KOPT-K1 (cell line): ENCODE measurements around the gene SNX13.

Source experiments
- H3K27ac ChIP-seq: fragments of 200-600 bp; sonication (generic); 2 replicates; pipeline ENCODE4 v1.5.1; 2016; ENCODE audit warnings: antibody characterized with exemption, mild to moderate bottlenecking, low read depth, low read length; ENCODE audit not compliant: poor library complexity, severe bottlenecking
- H3K36me3 ChIP-seq: fragments of 200-600 bp; sonication (generic); 2 replicates; pipeline ENCODE4 v1.5.1; 2017; ENCODE audit warnings: antibody characterized with exemption, mild to moderate bottlenecking, low read length, moderate library complexity; ENCODE audit not compliant: insufficient read depth
- H3K9me3 ChIP-seq: fragments of 200-600 bp; sonication (generic); 2 replicates; pipeline ENCODE4 v1.5.1; 2017; ENCODE audit warnings: antibody characterized with exemption, low read length, mild to moderate bottlenecking; ENCODE audit not compliant: insufficient read depth, poor library complexity, severe bottlenecking

Gene SNX13

DNA sequence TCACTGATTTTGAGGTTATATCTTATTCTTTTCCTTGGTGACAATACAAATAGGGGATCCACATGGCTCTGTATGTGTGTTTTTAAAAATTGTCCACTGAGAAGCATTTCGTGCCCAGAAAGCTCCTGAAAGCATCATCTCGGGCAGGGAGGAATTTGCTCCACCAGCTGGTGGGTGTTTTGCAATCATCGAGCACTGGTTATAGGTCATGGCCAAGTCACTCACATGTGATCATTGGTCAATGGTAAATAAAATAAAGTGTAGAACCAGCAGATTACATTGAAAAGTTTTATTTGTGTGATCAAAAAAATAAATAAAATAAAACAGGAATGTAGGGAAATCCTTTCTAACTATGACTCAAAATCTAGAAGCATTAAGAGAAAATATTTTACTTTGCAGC, 23.0 kb upstream of the SNX13 start:
- H3K27ac ChIP-seq, result no peak overlapping the region
- H3K9me3 ChIP-seq, result no peaks in the 10 kb centered on the region
- no peaks in the 10 kb centered on the region for H3K36me3 ChIP-seq

GRCh38 chr7:17962652-17963051, 22.4 kb upstream of the SNX13 start:
- no peaks in the 10 kb centered on the region for H3K9me3 ChIP-seq
- H3K36me3 ChIP-seq, result no peaks in the 10 kb centered on the region
- no peak overlapping the region for H3K27ac ChIP-seq

GRCh38 chr7:17957871-17958270, 17.6 kb upstream of the SNX13 start:
- H3K9me3 ChIP-seq, result no peaks in the 10 kb centered on the region
- no peak overlapping the region for H3K27ac ChIP-seq
- no peaks in the 10 kb centered on the region for H3K36me3 ChIP-seq

- Histone ChIP-seq H3K36me3 (no peaks in the 10 kb centered on the region), H3K9me3 (no peaks in the 10 kb centered on the region), H3K27ac (no peak overlapping the region)
These were observed 12.1 kb upstream of the SNX13 start for GRCh38 chr7:17952387-17952786.

DNA sequence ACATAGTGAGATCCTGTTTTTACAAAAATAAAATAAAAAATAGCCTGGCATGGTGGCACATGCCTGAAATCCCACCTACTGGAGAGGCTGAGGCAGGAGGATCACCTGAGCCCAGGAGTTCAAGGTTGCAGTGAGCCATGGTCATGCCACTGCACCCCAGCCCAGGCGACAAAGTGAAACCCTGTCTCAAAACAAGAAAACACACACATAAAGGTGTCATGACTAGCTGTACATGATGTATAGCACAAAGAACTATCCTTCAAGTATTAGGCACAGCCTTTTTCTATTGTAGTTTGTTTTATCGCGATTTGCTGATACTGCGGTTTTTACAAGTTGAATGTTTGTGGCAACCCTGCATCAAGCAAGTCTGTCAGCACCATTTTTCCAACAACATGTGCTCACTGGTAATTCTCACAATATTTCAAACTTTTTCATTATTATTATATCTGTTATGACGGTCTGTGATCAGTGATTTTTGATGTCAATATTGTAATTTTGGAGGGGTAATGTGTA, 11.5 kb upstream of the SNX13 start:
- Histone ChIP-seq H3K36me3 (no peaks in the 10 kb centered on the region), H3K9me3 (no peaks in the 10 kb centered on the region), H3K27ac (no peak overlapping the region)

- no peak overlapping the region for H3K27ac ChIP-seq
- H3K36me3 ChIP-seq, result no peaks in the 10 kb centered on the region
- no peaks in the 10 kb centered on the region for H3K9me3 ChIP-seq
These were observed 8.4 kb upstream of the SNX13 start for GRCh38 chr7:17948526-17949238.

GRCh38 chr7:17947620-17948019, 7.3 kb upstream of the SNX13 start:
- H3K36me3 ChIP-seq, result no peaks in the 10 kb centered on the region
- H3K27ac ChIP-seq, result no peak overlapping the region
- no peaks in the 10 kb centered on the region for H3K9me3 ChIP-seq

DNA sequence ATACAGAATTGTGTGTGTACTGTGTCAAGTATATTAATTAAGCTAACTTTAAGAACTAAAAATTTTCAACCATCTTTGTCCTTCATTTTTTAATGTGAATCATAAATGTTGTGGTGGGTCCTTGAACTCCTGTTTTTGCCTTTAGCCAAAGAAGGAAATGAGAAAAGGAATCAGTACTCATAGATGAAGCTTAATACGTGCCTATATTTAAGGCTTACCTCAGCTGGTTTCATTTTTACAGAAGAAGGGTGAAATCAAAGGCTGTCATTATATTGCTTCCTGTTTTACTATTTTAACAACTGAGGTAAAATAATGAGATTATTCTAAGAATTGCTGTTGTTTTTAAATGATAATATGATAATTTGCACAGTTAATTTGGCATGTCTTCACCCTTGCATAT, 6.3 kb upstream of the SNX13 start:
- H3K36me3 ChIP-seq, result no peaks in the 10 kb centered on the region
- no peak overlapping the region for H3K27ac ChIP-seq
- H3K9me3 ChIP-seq, result no peaks in the 10 kb centered on the region

DNA sequence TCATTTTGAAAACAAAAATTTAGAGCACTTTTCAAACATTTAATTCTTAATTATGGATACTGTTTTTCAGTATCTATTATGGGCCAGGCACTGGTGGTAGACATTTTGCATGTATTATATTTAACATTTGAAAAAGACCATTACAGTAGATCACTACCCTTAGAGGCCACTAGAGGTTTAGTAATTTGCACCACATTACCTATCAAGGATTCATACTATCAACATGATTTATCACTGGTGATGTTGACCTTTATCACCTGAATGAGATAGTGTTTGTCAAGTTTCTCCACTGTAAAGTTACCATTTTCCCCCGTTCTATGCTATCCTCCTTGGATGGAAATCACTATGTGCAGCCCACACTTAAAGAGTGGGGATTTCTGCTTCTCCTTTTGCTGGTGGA, 4.4 kb upstream of the SNX13 start:
- H3K9me3 ChIP-seq, result no peaks in the 10 kb centered on the region
- no peaks in the 10 kb centered on the region for H3K36me3 ChIP-seq
- H3K27ac ChIP-seq, result no peak overlapping the region

DNA sequence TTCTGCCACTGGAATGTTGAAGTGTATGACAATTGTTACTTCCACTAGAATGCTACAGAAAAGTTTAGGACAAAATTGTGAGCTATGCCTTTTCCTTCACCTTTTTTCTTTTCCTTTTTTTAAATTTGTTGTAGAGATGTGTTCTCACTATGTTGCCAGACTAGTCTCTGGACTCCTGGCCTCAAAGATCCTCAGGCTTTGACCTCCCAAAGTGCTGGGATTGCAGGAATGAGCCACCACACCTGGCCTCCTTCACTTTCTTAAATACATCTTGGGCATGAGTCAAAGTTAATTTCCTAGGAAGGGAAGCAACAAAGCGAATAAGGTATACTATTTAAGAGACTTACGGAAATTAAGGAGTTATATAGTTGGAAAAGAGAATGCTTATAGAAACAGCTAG, 2.7 kb upstream of the SNX13 start:
- no peaks in the 10 kb centered on the region for H3K36me3 ChIP-seq
- no peaks in the 10 kb centered on the region for H3K9me3 ChIP-seq
- no peak overlapping the region for H3K27ac ChIP-seq

DNA sequence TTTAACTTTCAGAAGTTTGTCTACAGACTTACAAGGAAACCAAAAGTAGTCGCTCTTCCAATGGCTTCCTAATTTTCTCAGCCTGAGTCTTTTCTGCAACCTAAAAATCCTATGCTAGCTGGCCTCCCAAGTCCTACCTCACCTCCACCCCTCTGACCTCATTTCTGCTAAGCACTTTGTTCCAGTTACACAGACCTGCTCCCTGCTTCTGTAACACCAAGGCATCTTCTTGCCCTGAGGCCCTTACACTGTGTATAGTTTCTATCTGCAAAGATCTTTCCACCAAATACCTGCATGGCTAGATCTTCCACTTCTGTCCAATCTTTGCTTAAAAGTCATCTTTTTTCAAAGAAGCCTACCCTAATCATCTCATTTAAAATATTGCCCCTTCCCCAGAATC, 1.9 kb upstream of the SNX13 start:
- no peaks in the 10 kb centered on the region for H3K9me3 ChIP-seq
- H3K27ac ChIP-seq, result no peak overlapping the region

GRCh38 chr7:17940951-17941431, 697 bp upstream of the SNX13 start:
- Histone ChIP-seq H3K36me3 (no peaks in the 10 kb centered on the region), H3K27ac (peak overlapping the region; percentile 78), H3K9me3 (no peaks in the 10 kb centered on the region)

More for the DNA sequence above, 1.9 kb upstream of the SNX13 start:
- no peaks in the 10 kb centered on the region for H3K36me3 ChIP-seq

GRCh38 chr7:17939606-17940301, 540 bp downstream of the SNX13 start:
- peak overlapping the region; percentile 78 for H3K27ac ChIP-seq
- no peaks in the 10 kb centered on the region for H3K36me3 ChIP-seq
- no peaks in the 10 kb centered on the region for H3K9me3 ChIP-seq

- H3K9me3 ChIP-seq, result no peaks in the 10 kb centered on the region
- peak overlapping the region; percentile 78 for H3K27ac ChIP-seq
- no peaks in the 10 kb centered on the region for H3K36me3 ChIP-seq
These were observed 1.1 kb downstream of the SNX13 start for GRCh38 chr7:17939211-17939605.

DNA sequence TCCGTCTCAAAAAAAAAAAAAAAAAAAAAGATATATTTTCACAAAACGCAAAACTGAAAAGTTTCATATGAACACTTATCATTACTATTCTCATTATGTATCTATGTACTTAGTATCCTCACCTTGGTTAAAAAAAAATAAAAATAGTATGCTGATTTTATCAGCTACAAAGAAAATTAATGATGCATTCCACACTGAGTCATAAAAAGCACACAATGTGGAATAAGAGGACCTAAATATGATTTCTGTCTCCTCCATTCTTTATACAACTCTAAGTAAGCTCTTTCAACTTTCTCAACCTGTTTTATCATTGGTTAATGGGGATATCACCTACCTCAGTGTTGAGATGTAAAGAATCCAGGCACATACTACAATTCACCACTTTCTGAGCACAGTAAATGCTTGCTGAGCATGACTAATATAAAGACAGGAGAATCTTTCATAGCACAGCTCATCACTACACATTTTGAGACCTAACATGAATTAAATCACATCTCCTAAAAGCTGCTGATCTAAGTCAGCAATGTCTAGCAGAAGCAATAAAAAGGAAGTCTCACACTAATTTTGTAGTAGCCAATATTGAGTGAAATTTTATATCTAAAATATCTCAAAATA, 2.7 kb downstream of the SNX13 start:
- H3K9me3 ChIP-seq, result no peaks in the 10 kb centered on the region
- H3K36me3 ChIP-seq, result no peaks in the 10 kb centered on the region
- no peak overlapping the region for H3K27ac ChIP-seq
